Measurements from ENCODE around the gene KCNG2. TPM values are rescaled to one million over a fixed set of nuclear protein-coding genes. Genes with fewer than 3 reads are reported as not detected.

Gene KCNG2
- total RNA-seq, 4 donors from 2014 or later, result 0.44 TPM; not detected in 3

DNA sequence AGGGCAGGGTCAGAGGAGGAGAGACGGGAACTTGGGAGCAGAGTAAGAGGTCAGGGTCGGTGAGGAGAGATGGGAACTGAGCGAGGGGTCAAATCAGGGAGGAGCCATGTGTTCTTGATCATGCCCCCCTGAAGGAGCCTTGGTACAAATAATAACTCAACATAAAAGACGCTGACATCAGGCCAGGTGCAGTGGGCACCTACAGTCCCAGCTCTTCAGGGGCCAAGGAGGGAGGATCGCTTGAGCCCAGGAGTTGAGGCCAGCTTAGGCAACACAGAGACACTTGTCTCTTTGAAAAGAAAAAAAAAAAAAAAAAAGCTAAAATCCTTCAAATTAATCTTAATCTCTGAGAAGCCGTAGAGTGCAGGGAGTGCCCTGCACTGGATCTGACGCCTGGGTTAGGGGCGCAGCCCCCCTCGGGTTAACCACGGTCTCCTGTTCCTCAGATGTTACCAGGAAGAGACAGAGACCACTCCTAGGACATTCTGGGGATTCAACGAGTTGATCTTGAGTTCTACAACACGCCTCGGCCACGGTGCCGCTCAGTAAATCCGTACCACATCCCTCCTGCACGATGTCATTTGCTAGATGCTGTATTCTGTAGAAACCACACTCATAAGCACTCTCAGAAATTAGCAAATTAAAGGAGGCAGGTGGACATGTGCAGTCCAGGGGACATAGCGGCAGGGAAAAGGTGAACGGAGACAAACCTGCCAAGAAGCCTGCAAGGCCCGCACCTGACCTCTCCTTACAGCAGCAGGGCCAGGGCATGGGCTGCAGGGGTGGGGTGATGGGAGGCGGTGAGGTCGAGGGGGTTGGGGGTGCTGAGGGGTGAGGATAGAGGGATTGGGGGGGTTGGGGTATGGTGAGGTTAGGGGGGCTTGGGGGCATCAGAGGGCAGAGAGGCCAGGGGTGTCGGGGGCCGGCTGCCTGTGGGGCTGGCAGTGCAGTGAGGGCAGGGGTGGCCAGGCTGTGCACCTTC is 124.5 kb downstream of the KCNG2 start:
- no peak for TF ChIP-seq CTCF (IDR thresholded peaks at IDR 0.05; ENCODE audit: low read depth)

DNA sequence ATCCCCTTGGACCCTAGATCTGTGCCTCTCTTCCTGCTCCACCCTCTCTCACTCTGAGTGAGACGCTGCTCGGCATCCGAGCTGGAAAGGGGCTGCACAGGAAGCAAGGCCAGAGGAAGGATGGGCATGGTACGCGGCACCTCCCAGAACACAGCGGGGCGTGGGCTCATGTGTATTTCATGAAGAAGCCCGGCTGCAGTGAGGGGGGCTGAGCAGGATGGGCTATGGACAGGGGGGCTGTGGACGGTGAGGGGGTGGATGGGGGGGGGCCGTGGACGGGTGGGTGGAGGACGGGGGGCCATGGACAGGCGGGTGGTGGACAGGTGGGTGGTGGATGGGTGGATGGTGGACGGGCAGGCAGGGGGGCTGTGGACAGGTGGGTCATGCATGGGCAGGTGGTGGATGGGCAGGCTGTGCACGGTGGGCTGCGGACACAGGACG is 125.3 kb downstream of the KCNG2 start:
- no peak for TF ChIP-seq CTCF (IDR thresholded peaks at IDR 0.05; ENCODE audit: low read depth)

GRCh38 chr18:79923896-79924585 is 126.3 kb downstream of the KCNG2 start:
- TF ChIP-seq CTCF (IDR thresholded peaks at IDR 0.05; ENCODE audit: low read depth), result no peak

DNA sequence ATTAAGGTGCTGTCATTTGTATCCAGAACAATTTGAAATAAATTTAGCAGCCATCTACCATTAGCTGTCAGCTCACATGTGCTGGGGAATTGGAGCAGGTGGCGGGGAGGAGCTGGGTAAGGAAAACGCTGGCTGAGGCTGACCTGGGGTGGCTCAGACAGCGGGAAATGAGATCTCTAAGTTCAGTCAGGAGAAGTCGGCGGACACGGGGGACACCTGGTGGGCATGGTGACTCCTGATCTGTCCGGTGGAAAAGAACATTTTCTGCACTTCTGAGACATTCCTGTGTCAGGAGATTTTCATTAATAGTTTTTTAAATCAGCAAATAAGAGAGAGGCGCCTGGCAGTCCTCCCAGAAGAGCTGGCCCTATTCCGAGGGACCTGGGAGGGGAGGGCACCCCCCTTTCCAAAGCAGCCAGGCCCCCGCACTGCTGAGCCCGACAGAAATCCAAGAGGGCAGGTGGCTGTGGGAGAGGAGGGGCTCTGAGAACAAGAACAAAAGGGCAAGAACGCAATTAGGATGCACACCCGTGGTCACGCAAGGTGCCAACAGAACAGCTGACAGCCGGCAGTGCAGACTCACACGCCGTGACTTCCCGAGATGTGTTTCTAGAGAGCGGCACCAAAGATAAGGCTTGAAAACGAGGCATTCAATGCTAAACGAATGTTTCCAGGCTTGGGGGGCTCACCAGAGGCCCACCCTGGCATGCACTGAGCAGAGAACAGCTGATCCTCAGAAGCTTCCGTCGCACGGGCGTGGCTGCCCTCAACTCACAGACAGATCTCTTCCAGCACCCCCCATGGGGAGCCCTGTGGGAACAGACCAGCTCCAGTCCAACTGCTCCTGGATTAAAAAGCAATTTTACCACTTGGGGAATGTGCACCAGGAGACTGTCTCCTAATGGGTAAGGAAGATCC is 127.3 kb downstream of the KCNG2 start:
- no peak for TF ChIP-seq CTCF (IDR thresholded peaks at IDR 0.05; ENCODE audit: low read depth)

DNA sequence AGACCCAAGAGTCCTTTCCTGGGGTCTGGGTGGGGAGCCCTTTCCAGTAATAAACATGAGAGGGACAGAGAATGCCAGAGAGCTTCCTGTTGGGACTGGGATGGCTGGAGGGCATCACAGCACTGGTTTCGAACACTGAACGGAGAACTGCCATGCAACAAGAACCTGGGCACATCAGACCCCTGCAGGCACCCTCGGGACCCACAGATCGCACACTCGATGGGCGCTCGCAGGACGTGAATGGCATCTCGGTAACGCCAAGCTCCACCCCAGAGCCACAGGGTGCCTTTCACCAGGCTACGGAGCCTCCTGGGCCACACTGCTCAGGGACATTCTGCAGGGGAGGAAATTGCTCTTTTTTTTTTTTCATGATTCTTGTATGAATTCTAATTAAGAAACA is 128.6 kb downstream of the KCNG2 start:
- TF ChIP-seq CTCF (IDR thresholded peaks at IDR 0.05; ENCODE audit: low read depth), result no peak

- TF ChIP-seq CTCF (IDR thresholded peaks at IDR 0.05; ENCODE audit: low read depth), result no peak
Measured at GRCh38 chr18:79926715-79927606, 129.2 kb downstream of the KCNG2 start.
